SK-N-SH (cell line): Measurements from ENCODE around the gene SERPINA1. TPM values are rescaled to one million over a fixed set of nuclear protein-coding genes. Genes with fewer than 3 reads are reported as not detected.

ENCODE experiments used
- CTCF ChIA-PET: fragments of 300-600, 350-600 bp; formaldehyde crosslinking; extraction: SDS; loops from one replicate; lab custom pipeline; 2021; lab: Yijun Ruan, JAX
- POLR2A ChIA-PET: fragments of 350-600 bp; sonication (Branson Sonifier 250); formaldehyde crosslinking; extraction: SDS; loops from one replicate; lab custom pipeline; 2020; ENCODE audit warnings: antibody characterized with exemption, inconsistent platforms; lab: Yijun Ruan, JAX
- DNase-seq: peaks from one replicate; pipeline ENCODE4 v3.0.0; 2012
- H2AFZ ChIP-seq: fragments of 200-600 bp; sonication (generic); 2 replicates; pipeline ENCODE4 v1.8.1; 2016; ENCODE audit warnings: antibody characterized with exemption, mild to moderate bottlenecking, low read depth
- H3F3A ChIP-seq: fragments of 200-600 bp; sonication (generic); replicated peaks from 2 replicates; pipeline ENCODE3; 2016; ENCODE audit warnings: antibody characterized with exemption, mild to moderate bottlenecking; ENCODE audit not compliant: insufficient read depth
- H3K27ac ChIP-seq, 2 experiments: fragments of 200-500 bp in 1 of 2; fragments of 200-600 bp in 1 of 2; sonication (Bioruptor generic) in 1 of 2; sonication (generic), shearing (Covaris generic) in 1 of 2; 2 replicates each; pipeline versions ENCODE4 v1.5.1 to v1.6.1; 2014 to 2016; ENCODE audit warnings: low read depth in 2 of 2, inconsistent platforms in 1 of 2, low read length in 1 of 2, mild to moderate bottlenecking in 1 of 2, mixed read lengths in 1 of 2
- H3K27me3 ChIP-seq: fragments of 200-600 bp; sonication (generic), shearing (Covaris generic); 2 replicates; pipeline ENCODE4 v1.6.1; 2016; ENCODE audit warnings: mixed run types; ENCODE audit not compliant: insufficient read depth
- H3K36me3 ChIP-seq, 2 experiments: fragments of 200-500 bp in 1 of 2; fragments of 200-600 bp in 1 of 2; sonication (Bioruptor generic) in 1 of 2; sonication (generic) in 1 of 2; replicated peaks in 1 of 2; 2 replicates each; pipeline versions ENCODE3 to v1.5.1; 2014 to 2016; ENCODE audit warnings: low read length in 1 of 2, mild to moderate bottlenecking in 1 of 2; ENCODE audit not compliant: insufficient read depth in 2 of 2, control insufficient read depth in 1 of 2
- H3K4me1 ChIP-seq, 2 experiments: fragments of 200-500 bp in 1 of 2; fragments of 200-600 bp in 1 of 2; sonication (Bioruptor generic) in 1 of 2; sonication (generic), shearing (Covaris generic) in 1 of 2; 2 replicates each; pipeline versions ENCODE4 v1.5.1 to v1.6.1; 2014 to 2016; ENCODE audit warnings: low read depth in 1 of 2, low read length in 1 of 2, mixed run types in 1 of 2; ENCODE audit not compliant: insufficient read depth in 2 of 2, control insufficient read depth in 1 of 2
- H3K4me2 ChIP-seq: fragments of 200-600 bp; sonication (generic), shearing (Covaris generic); 2 replicates; pipeline ENCODE4 v1.6.1; 2017; ENCODE audit warnings: mixed run types
- H3K4me3 ChIP-seq, 2 experiments: fragments of 200-500 bp in 1 of 2; fragments of 200-600 bp in 1 of 2; sonication (Bioruptor generic) in 1 of 2; sonication (generic), shearing (Covaris generic) in 1 of 2; 2 replicates each; pipeline versions ENCODE4 v1.5.1 to v1.8.1; 2014 to 2016; ENCODE audit warnings: low read depth in 2 of 2, inconsistent platforms in 1 of 2, low read length in 1 of 2, mild to moderate bottlenecking in 1 of 2, mixed read lengths in 1 of 2, moderate library complexity in 1 of 2
- H3K79me2 ChIP-seq: fragments of 200-600 bp; sonication (generic); 2 replicates; pipeline ENCODE4 v1.8.1; 2017; ENCODE audit warnings: mild to moderate bottlenecking; ENCODE audit not compliant: insufficient read depth
- H3K9ac ChIP-seq: fragments of 200-600 bp; sonication (generic); 2 replicates; pipeline ENCODE4 v1.6.1; 2017; ENCODE audit warnings: mixed run types
- H3K9me2 ChIP-seq: fragments of 200-600 bp; sonication (generic); 2 replicates; pipeline ENCODE4 v1.6.1; 2017; ENCODE audit warnings: mixed run types
- H3K9me3 ChIP-seq: fragments of 200-600 bp; sonication (generic); 2 replicates; pipeline ENCODE4 v1.6.1; 2017; ENCODE audit warnings: mixed run types, mild to moderate bottlenecking, moderate library complexity
- H4K20me1 ChIP-seq: fragments of 200-600 bp; sonication (generic); 2 replicates; pipeline ENCODE4 v1.6.1; 2017; ENCODE audit warnings: mild to moderate bottlenecking, mixed run types; ENCODE audit not compliant: insufficient read depth
- ELF1 ChIP-seq: IDR thresholded peaks from 2 replicates; pipeline ENCODE4 v1.4.0; 2012
- EP300 ChIP-seq, 2 experiments: IDR thresholded peaks; 2 replicates each; pipeline versions ENCODE4 v1.4.0 to v1.6.1; 2012; ENCODE audit warnings: borderline replicate concordance in 1 of 2, low read depth in 1 of 2, low read length in 1 of 2
- EZH2phosphoT487 ChIP-seq: fragments of 200-600 bp; sonication (generic); IDR thresholded peaks from 2 replicates; pipeline ENCODE4 v1.6.1; 2017; ENCODE audit warnings: low read depth, mixed run types, mild to moderate bottlenecking, antibody characterized with exemption, moderate library complexity, borderline replicate concordance
- FOXJ3 ChIP-seq: sonication (generic); formaldehyde crosslinking; IDR thresholded peaks from 2 replicates; pipeline ENCODE4 v1.5.1; 2020; ENCODE audit warnings: mild to moderate bottlenecking, missing genetic modification reagents
- GABPA ChIP-seq: IDR thresholded peaks from 2 replicates; pipeline ENCODE4 v1.4.0; 2012; ENCODE audit warnings: low read depth, mild to moderate bottlenecking
- JUND ChIP-seq: IDR thresholded peaks from 2 replicates; pipeline ENCODE4 v1.4.0; 2012
- MEF2A ChIP-seq: IDR thresholded peaks from 2 replicates; pipeline ENCODE4 v1.4.0; 2012; ENCODE audit warnings: low read depth, borderline replicate concordance
- RAD21 ChIP-seq: IDR thresholded peaks from 2 replicates; pipeline ENCODE4 v1.6.1; 2012; ENCODE audit warnings: mild to moderate bottlenecking, low read length
- SIN3A ChIP-seq: IDR thresholded peaks from 2 replicates; pipeline ENCODE4 v1.6.1; 2012; ENCODE audit warnings: low read depth, mild to moderate bottlenecking, low read length, moderate library complexity, borderline replicate concordance
- SMC3 ChIP-seq: IDR thresholded peaks from 2 replicates; pipeline ENCODE4 v1.6.1; 2012; ENCODE audit warnings: low read depth, low read length, improper control_type of control experiment
- TAF1 ChIP-seq: IDR thresholded peaks from 2 replicates; pipeline ENCODE4 v1.6.1; 2012; ENCODE audit warnings: low read depth, mild to moderate bottlenecking, low read length, moderate library complexity, borderline replicate concordance
- TCF12 ChIP-seq: IDR thresholded peaks from 2 replicates; pipeline ENCODE4 v1.4.0; 2012
- TEAD4 ChIP-seq: IDR thresholded peaks from 2 replicates; pipeline ENCODE4 v1.4.0; 2012; ENCODE audit warnings: mild to moderate bottlenecking, borderline replicate concordance; ENCODE audit not compliant: insufficient read depth
- USF2 ChIP-seq: fragments of 150-350 bp; IDR thresholded peaks from 2 replicates; pipeline ENCODE4 v1.6.1; 2017; ENCODE audit warnings: antibody characterized with exemption, low read length, low read depth, borderline replicate concordance
- YY1 ChIP-seq: IDR thresholded peaks from 2 replicates; pipeline ENCODE4 v1.4.0; 2012; ENCODE audit warnings: low read depth, mild to moderate bottlenecking
- ZBTB33 ChIP-seq: IDR thresholded peaks from 2 replicates; pipeline ENCODE4 v1.4.0; 2012; ENCODE audit warnings: low read depth, borderline replicate concordance
- WGBS: methylation state at CpG from one replicate; pipeline ENCODE4 v1.1.6; 2017; ENCODE audit warnings: low lambda C conversion rate; 5-methylcytosine and 5-hydroxymethylcytosine counted together
- polyA plus RNA-seq, 3 experiments: library from polyadenylated mRNA; depleted of rRNA; stranded (reverse); fragments of >200 nt; gene quantifications; 2 replicates each; pipeline ENCODE4 v1.2.3, GENCODE V29; 2012
- TF ChIP-seq, protein P1 (sequence below): IDR thresholded peaks from 2 replicates; pipeline ENCODE4; 2012
- TF ChIP-seq, protein P2 (sequence below): fragments of 150-350 bp; IDR thresholded peaks from 2 replicates; pipeline ENCODE4 v1.6.1; 2016; ENCODE audit warnings: mild to moderate bottlenecking, low read depth, low read length
- TF ChIP-seq, protein P3 (sequence below): IDR thresholded peaks from 2 replicates; pipeline ENCODE4 v1.4.0; 2012; ENCODE audit warnings: low read depth, borderline replicate concordance

Gene SERPINA1
- polyA plus RNA-seq, 1 of the 3 experiments (the other 2 are of a cell fraction) = 11.3 TPM

GRCh38 chr14:94332063-94332583, 56.3 kb downstream of the SERPINA1 start:
- TF ChIP-seq GABPA (no peak), ELF1 (no peak), TAF1 (no peak), SIN3A (no peak), ZBTB33 (no peak), JUND (no peak), FOXJ3 (CRISPR knock-in tag) (no peak), RAD21 (no peak), TEAD4 (no peak), USF2 (no peak), EP300 (IDR thresholded peaks at IDR 0.05; ENCODE audit: borderline replicate concordance in 1 of 2, low read depth in 1 of 2, low read length in 1 of 2) (no peak), MEF2A (no peak), EZH2phosphoT487 (no peak), TCF12 (no peak), SMC3 (no peak), YY1 (no peak)
- TF ChIP-seq, protein P1, sequence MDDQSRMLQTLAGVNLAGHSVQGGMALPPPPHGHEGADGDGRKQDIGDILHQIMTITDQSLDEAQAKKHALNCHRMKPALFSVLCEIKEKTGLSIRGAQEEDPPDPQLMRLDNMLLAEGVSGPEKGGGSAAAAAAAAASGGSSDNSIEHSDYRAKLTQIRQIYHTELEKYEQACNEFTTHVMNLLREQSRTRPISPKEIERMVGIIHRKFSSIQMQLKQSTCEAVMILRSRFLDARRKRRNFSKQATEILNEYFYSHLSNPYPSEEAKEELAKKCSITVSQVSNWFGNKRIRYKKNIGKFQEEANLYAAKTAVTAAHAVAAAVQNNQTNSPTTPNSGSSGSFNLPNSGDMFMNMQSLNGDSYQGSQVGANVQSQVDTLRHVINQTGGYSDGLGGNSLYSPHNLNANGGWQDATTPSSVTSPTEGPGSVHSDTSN = no peak
- TF ChIP-seq, protein P2, sequence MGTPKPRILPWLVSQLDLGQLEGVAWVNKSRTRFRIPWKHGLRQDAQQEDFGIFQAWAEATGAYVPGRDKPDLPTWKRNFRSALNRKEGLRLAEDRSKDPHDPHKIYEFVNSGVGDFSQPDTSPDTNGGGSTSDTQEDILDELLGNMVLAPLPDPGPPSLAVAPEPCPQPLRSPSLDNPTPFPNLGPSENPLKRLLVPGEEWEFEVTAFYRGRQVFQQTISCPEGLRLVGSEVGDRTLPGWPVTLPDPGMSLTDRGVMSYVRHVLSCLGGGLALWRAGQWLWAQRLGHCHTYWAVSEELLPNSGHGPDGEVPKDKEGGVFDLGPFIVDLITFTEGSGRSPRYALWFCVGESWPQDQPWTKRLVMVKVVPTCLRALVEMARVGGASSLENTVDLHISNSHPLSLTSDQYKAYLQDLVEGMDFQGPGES = no peak
- TF ChIP-seq, protein P3, sequence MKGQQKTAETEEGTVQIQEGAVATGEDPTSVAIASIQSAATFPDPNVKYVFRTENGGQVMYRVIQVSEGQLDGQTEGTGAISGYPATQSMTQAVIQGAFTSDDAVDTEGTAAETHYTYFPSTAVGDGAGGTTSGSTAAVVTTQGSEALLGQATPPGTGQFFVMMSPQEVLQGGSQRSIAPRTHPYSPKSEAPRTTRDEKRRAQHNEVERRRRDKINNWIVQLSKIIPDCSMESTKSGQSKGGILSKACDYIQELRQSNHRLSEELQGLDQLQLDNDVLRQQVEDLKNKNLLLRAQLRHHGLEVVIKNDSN = no peak
- CTCF ChIA-PET = no interaction called here

More at GRCh38 chr14:94332063-94332583, 56.3 kb downstream of the SERPINA1 start:
- DNase-seq = no peak
- 48% methylated on average over 7 of the region's 7 CpGs for WGBS
- H3K9me2 ChIP-seq = no peaks in the 10 kb centered on the region
- POLR2A ChIA-PET = no interaction called here
- H3K27ac ChIP-seq = no peak overlapping the region
- no peaks in the 10 kb centered on the region for H4K20me1 ChIP-seq
- H3K36me3 ChIP-seq = no peaks in the 10 kb centered on the region
- no peak overlapping the region for H3K4me2 ChIP-seq
- H2AFZ ChIP-seq = no peak overlapping the region
- H3K4me3 ChIP-seq = no peak overlapping the region
- no peak overlapping the region for H3K9ac ChIP-seq
- no peaks in the 10 kb centered on the region for H3K27me3 ChIP-seq
- no peaks in the 10 kb centered on the region for H3K4me1 ChIP-seq
- no peaks in the 10 kb centered on the region for H3K9me3 ChIP-seq
- H3F3A ChIP-seq = no peaks in the 10 kb centered on the region
- H3K79me2 ChIP-seq = no peaks in the 10 kb centered on the region
